ENCODE data around the gene ZSCAN10.

ZSCAN10 gene

GRCh38 chr16:3059041-3059722, 39.9 kb downstream of the ZSCAN10 start:
- peak overlapping the region; percentile 95 for H3K27ac ChIP-seq (replicated peaks)
- peak; percentile 76 to 85 for DNase-seq (ENCODE audit: low read depth in 1 of 2, low spot score in 1 of 2)

GRCh38 chr16:3058139-3059030, 40.7 kb downstream of the ZSCAN10 start:
- peak in 1 of 2 experiments; percentile 52 for DNase-seq (ENCODE audit: low read depth in 1 of 2, low spot score in 1 of 2)
- H3K4me3 ChIP-seq (replicated peaks; ENCODE audit: insufficient read depth, low read length): peak overlapping the region; percentile 79
- peak overlapping the region; percentile 95 for H3K27ac ChIP-seq (replicated peaks)
- no peak for TF ChIP-seq POLR2AphosphoS5 (IDR thresholded peaks at IDR 0.05; ENCODE audit: low read depth)
- TF ChIP-seq SPI1 (IDR thresholded peaks at IDR 0.05; ENCODE audit: borderline replicate concordance, low read depth): no peak
- TF ChIP-seq, protein P1, sequence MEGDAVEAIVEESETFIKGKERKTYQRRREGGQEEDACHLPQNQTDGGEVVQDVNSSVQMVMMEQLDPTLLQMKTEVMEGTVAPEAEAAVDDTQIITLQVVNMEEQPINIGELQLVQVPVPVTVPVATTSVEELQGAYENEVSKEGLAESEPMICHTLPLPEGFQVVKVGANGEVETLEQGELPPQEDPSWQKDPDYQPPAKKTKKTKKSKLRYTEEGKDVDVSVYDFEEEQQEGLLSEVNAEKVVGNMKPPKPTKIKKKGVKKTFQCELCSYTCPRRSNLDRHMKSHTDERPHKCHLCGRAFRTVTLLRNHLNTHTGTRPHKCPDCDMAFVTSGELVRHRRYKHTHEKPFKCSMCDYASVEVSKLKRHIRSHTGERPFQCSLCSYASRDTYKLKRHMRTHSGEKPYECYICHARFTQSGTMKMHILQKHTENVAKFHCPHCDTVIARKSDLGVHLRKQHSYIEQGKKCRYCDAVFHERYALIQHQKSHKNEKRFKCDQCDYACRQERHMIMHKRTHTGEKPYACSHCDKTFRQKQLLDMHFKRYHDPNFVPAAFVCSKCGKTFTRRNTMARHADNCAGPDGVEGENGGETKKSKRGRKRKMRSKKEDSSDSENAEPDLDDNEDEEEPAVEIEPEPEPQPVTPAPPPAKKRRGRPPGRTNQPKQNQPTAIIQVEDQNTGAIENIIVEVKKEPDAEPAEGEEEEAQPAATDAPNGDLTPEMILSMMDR (IDR thresholded peaks at IDR 0.05; ENCODE audit: insufficient read depth, low read length): no peak
- H3K27me3 ChIP-seq (ENCODE audit: insufficient read depth, poor library complexity, severe bottlenecking): no peaks in the 10 kb centered on the region

More at GRCh38 chr16:3059041-3059722, 39.9 kb downstream of the ZSCAN10 start:
- Histone ChIP-seq H3K27me3 (ENCODE audit: insufficient read depth, poor library complexity, severe bottlenecking) (no peaks in the 10 kb centered on the region), H3K4me3 (replicated peaks; ENCODE audit: insufficient read depth, low read length) (peak overlapping the region; percentile 79)
- TF ChIP-seq SPI1 (IDR thresholded peaks at IDR 0.05; ENCODE audit: borderline replicate concordance, low read depth) (no peak), POLR2AphosphoS5 (IDR thresholded peaks at IDR 0.05; ENCODE audit: low read depth) (peak; percentile 49; the same call in 1 of the 2 replicates), REST (IDR thresholded peaks at IDR 0.05; ENCODE audit: insufficient replicate concordance, low read depth) (no peak), GABPA (IDR thresholded peaks at IDR 0.05; ENCODE audit: low read depth) (0 out of 2 replicates have a peak, but pooled peaks have one; percentile 17)
- TF ChIP-seq, protein P1 (IDR thresholded peaks at IDR 0.05; ENCODE audit: insufficient read depth, low read length): peak; percentile 54

GRCh38 chr16:3057181-3058138, 41.6 kb downstream of the ZSCAN10 start:
- Histone ChIP-seq H3K27me3 (ENCODE audit: insufficient read depth, poor library complexity, severe bottlenecking) (no peaks in the 10 kb centered on the region), H3K27ac (replicated peaks) (no peak overlapping the region), H3K4me3 (replicated peaks; ENCODE audit: insufficient read depth, low read length) (peak overlapping the region; percentile 79; the same call in 1 of the 2 replicates)
- DNase-seq (ENCODE audit: low read depth in 1 of 2, low spot score in 1 of 2): no peak
- TF ChIP-seq, protein P1 (IDR thresholded peaks at IDR 0.05; ENCODE audit: insufficient read depth, low read length): no peak
- TF ChIP-seq GABPA (IDR thresholded peaks at IDR 0.05; ENCODE audit: low read depth) (no peak), POLR2AphosphoS5 (IDR thresholded peaks at IDR 0.05; ENCODE audit: low read depth) (no peak), REST (IDR thresholded peaks at IDR 0.05; ENCODE audit: insufficient replicate concordance, low read depth) (no peak), SPI1 (IDR thresholded peaks at IDR 0.05; ENCODE audit: borderline replicate concordance, low read depth) (no peak)
